HG02840 (cell line): ENCODE measurements around the gene DDC.
"Not testable (repeated sequence)": the region's sequence is repeated elsewhere in the genome, so short reads cannot be mapped to it uniquely, and the experiment has no call there.

ENCODE experiments used
- ATAC-seq: cut with Tn5 transposase; IDR thresholded peaks from one replicate; pipeline ENCODE4 v1.9.1; 2021; ENCODE audit warnings: mild to moderate bottlenecking, moderate library complexity, moderate number of reproducible peaks; ENCODE audit not compliant: unreplicated experiment, low FRiP score

DDC gene

GRCh38 chr7:50530766-50531165, 34.4 kb downstream of the DDC start:
- ATAC-seq: no peak

- no peak for ATAC-seq
These were observed 35.9 kb downstream of the DDC start for GRCh38 chr7:50529093-50529862.

- no peak for ATAC-seq
These were observed 36.7 kb downstream of the DDC start for GRCh38 chr7:50528266-50529092.

- ATAC-seq: not testable (repeated sequence)
These were observed 45.9 kb downstream of the DDC start for GRCh38 chr7:50519350-50519749.

- no peak for ATAC-seq
These were observed 51.9 kb downstream of the DDC start for GRCh38 chr7:50513166-50513871.

GRCh38 chr7:50512384-50512783, 52.8 kb downstream of the DDC start:
- ATAC-seq: no peak

GRCh38 chr7:50509459-50509858, 55.7 kb downstream of the DDC start:
- no peak for ATAC-seq

- ATAC-seq: no peak
These were observed 56.7 kb downstream of the DDC start for GRCh38 chr7:50508471-50508943.

- no peak for ATAC-seq
These were observed 57.2 kb downstream of the DDC start for GRCh38 chr7:50507898-50508470.

- ATAC-seq: no peak
These were observed 59.5 kb downstream of the DDC start for GRCh38 chr7:50505553-50506210.

GRCh38 chr7:50504646-50505546, 60.3 kb downstream of the DDC start:
- ATAC-seq: no peak

GRCh38 chr7:50502947-50503346, 62.3 kb downstream of the DDC start:
- ATAC-seq: no peak

GRCh38 chr7:50502001-50502684, 63.1 kb downstream of the DDC start:
- no peak for ATAC-seq

- no peak for ATAC-seq
These were observed 66.1 kb downstream of the DDC start for GRCh38 chr7:50499092-50499491.

GRCh38 chr7:50497968-50498367, 67.2 kb downstream of the DDC start:
- ATAC-seq: no peak

GRCh38 chr7:50497068-50497642, 68.0 kb downstream of the DDC start:
- no peak for ATAC-seq

- ATAC-seq: no peak
These were observed 68.6 kb downstream of the DDC start for GRCh38 chr7:50496569-50496968.

GRCh38 chr7:50495746-50496145, 69.5 kb downstream of the DDC start:
- no peak for ATAC-seq
